WTC11 (cell line): Measurements from ENCODE around the gene ASTN2.

Experiments
- CTCF ChIP-seq: fragments of 200-600 bp; IDR thresholded peaks from 2 replicates; pipeline ENCODE4 v1.8.0; 2022; ENCODE audit warnings: antibody characterized with exemption
- ESRRA ChIP-seq: sonication (generic); formaldehyde crosslinking; IDR thresholded peaks from 2 replicates; pipeline ENCODE4 v1.8.1; 2022; ENCODE audit warnings: mild to moderate bottlenecking, missing genetic modification reagents, borderline replicate concordance
- ETV6 ChIP-seq: sonication (generic); formaldehyde crosslinking; IDR thresholded peaks from 2 replicates; pipeline ENCODE4 v1.8.1; 2022; ENCODE audit warnings: mild to moderate bottlenecking, missing genetic modification reagents
- FOXJ3 ChIP-seq: sonication (generic); formaldehyde crosslinking; IDR thresholded peaks from 2 replicates; pipeline ENCODE4 v1.9.0; 2021; ENCODE audit warnings: missing genetic modification reagents, mild to moderate bottlenecking, borderline replicate concordance
- IRF1 ChIP-seq: sonication (generic); formaldehyde crosslinking; IDR thresholded peaks from 2 replicates; pipeline ENCODE4 v1.8.0; 2023; ENCODE audit warnings: missing genetic modification reagents
- MAX ChIP-seq: sonication (generic); formaldehyde crosslinking; IDR thresholded peaks from 2 replicates; pipeline ENCODE4 v1.8.0; 2022; ENCODE audit warnings: mild to moderate bottlenecking, missing genetic modification reagents
- NR2C2 ChIP-seq: sonication (generic); formaldehyde crosslinking; IDR thresholded peaks from 2 replicates; pipeline ENCODE4 v1.8.0; 2022; ENCODE audit warnings: mild to moderate bottlenecking, missing genetic modification reagents
- SOX15 ChIP-seq: fragments of 250-450 bp; sonication (Bioruptor Pico); IDR thresholded peaks from 2 replicates; pipeline ENCODE4 v1.9.0; 2021; ENCODE audit warnings: mild to moderate bottlenecking
- USF2 ChIP-seq: sonication (generic); formaldehyde crosslinking; IDR thresholded peaks from 2 replicates; pipeline ENCODE4 v1.8.1; 2023; ENCODE audit warnings: mild to moderate bottlenecking, missing genetic modification reagents, moderate library complexity
- ZBTB43 ChIP-seq: sonication (generic); formaldehyde crosslinking; IDR thresholded peaks from 2 replicates; pipeline ENCODE4 v1.8.1; 2023; ENCODE audit warnings: mild to moderate bottlenecking, missing genetic modification reagents
- ZNF512 ChIP-seq: sonication (generic); formaldehyde crosslinking; IDR thresholded peaks from 2 replicates; pipeline ENCODE4 v1.8.1; 2022; ENCODE audit warnings: missing genetic modification reagents, borderline replicate concordance

GRCh38 chr9:116594547-116594946 lies 820.3 kb downstream of the ASTN2 start:
- TF ChIP-seq CTCF (no peak), NR2C2 (CRISPR knock-in tag) (no peak), ZBTB43 (CRISPR knock-in tag) (no peak), ETV6 (no peak), MAX (no peak), SOX15 (CRISPR knock-in tag) (no peak), ZNF512 (CRISPR knock-in tag) (no peak), IRF1 (CRISPR knock-in tag) (no peak), ESRRA (CRISPR knock-in tag) (no peak), USF2 (CRISPR knock-in tag) (no peak), FOXJ3 (no peak)
